Endodermal cell (in vitro differentiated cells): ENCODE data around the gene ZNF783. TPM values are rescaled to one million over a fixed set of nuclear protein-coding genes. Genes with fewer than 3 reads are reported as not detected.

Experiments used
- DNase-seq: peaks from one replicate; pipeline ENCODE4 v3.0.0-alpha.2; 2017
- H3K27ac ChIP-seq: 2 replicates; pipeline ENCODE4 v1.5.1; 2013; ENCODE audit warnings: mild to moderate bottlenecking, low read depth, low read length, moderate library complexity
- H3K27me3 ChIP-seq: 2 replicates; pipeline ENCODE4 v1.6.1; 2013; ENCODE audit warnings: mild to moderate bottlenecking, low read length, moderate library complexity; ENCODE audit not compliant: insufficient read depth, control insufficient read depth, poor library complexity, severe bottlenecking
- H3K36me3 ChIP-seq: 2 replicates; pipeline ENCODE4 v1.7.0; 2013; ENCODE audit warnings: mild to moderate bottlenecking, low read length, moderate library complexity; ENCODE audit not compliant: control insufficient read depth, insufficient read depth
- H3K4me1 ChIP-seq: one replicate; pipeline ENCODE4 v1.7.0; 2013; ENCODE audit warnings: low read length; ENCODE audit not compliant: control insufficient read depth, insufficient read depth
- H3K4me3 ChIP-seq: 2 replicates; pipeline ENCODE4 v1.5.1; 2013; ENCODE audit warnings: mild to moderate bottlenecking, low read length, moderate library complexity
- H3K9ac ChIP-seq: 2 replicates; pipeline ENCODE4 v1.6.1; 2013; ENCODE audit warnings: mild to moderate bottlenecking, low read length, moderate library complexity; ENCODE audit not compliant: poor library complexity, severe bottlenecking; ENCODE audit errors: extremely low read depth
- H3K9me3 ChIP-seq: 2 replicates; pipeline ENCODE4 v1.6.1; 2013; ENCODE audit warnings: mild to moderate bottlenecking, low read length, moderate library complexity; ENCODE audit not compliant: control insufficient read depth
- H3K27ac Mint-ChIP-seq: 2 replicates; pipeline ENCODE4 v1.8.0; 2020; ENCODE audit warnings: mixed read lengths
- H3K27me3 Mint-ChIP-seq: 2 replicates; pipeline ENCODE4 v1.8.0; 2021; ENCODE audit warnings: mild to moderate bottlenecking, mixed read lengths; ENCODE audit not compliant: insufficient read depth
- H3K36me3 Mint-ChIP-seq: 2 replicates; pipeline ENCODE4 v1.8.0; 2020; ENCODE audit warnings: low read depth, mixed read lengths
- H3K4me1 Mint-ChIP-seq: 2 replicates; pipeline ENCODE4 v1.8.0; 2020; ENCODE audit warnings: mixed read lengths
- H3K4me3 Mint-ChIP-seq: 2 replicates; pipeline ENCODE4 v1.8.0; 2020; ENCODE audit warnings: mild to moderate bottlenecking, moderate library complexity, mixed read lengths
- H3K9me3 Mint-ChIP-seq: 2 replicates; pipeline ENCODE4 v1.8.0; 2020; ENCODE audit warnings: mild to moderate bottlenecking, mixed read lengths
- WGBS, 2 experiments: methylation state at CpG; one replicate each; pipeline versions ENCODE4 v1.1.5 to v1.1.7; 2013; ENCODE audit warnings: missing lambda C conversion rate in 2 of 2, mixed read lengths in 1 of 2; ENCODE audit not compliant: insufficient coverage in 1 of 2, insufficient read length in 1 of 2; 5-methylcytosine and 5-hydroxymethylcytosine counted together
- total RNA-seq, 2 donors: library from RNA; stranded (reverse); fragmentation: NEBNext Ultra II Directional in 1 of 2; extraction: Animal tissue kit (Norgen Biotek cat#: 25700) in 1 of 2; gene quantifications; 2 replicates in 1 of 2; 3 replicates in 1 of 2; pipeline ENCODE4 v1.2.1, GENCODE V29; 2021
- TF ChIP-seq, protein P1 (sequence below): fragments of 200-600 bp; sonication (generic); conservative IDR thresholded peaks from 2 replicates; pipeline ENCODE4 v1.5.0; 2021; ENCODE audit warnings: antibody characterized with exemption, mild to moderate bottlenecking

Gene ZNF783
- total RNA-seq, 2 donors from 2014 or later = 12.1 to 13.2 TPM

GRCh38 chr7:149240637-149241036, 21.4 kb upstream of the ZNF783 start:
- Mint-ChIP-seq H3K4me1 (peaks cover 6% of the 10 kb centered on the region), H3K36me3 (peaks cover 15% of the 10 kb centered on the region), H3K27ac (no peak overlapping the region), H3K4me3 (peak overlapping the region; percentile 97), H3K27me3 (peaks cover 18% of the 10 kb centered on the region), H3K9me3 (peaks cover 12% of the 10 kb centered on the region)
- Histone ChIP-seq H3K27ac (no peak overlapping the region), H3K9me3 (peaks cover 10% of the 10 kb centered on the region), H3K36me3 (peaks cover 4% of the 10 kb centered on the region), H3K9ac (peak overlapping the region; percentile 92), H3K4me3 (peak overlapping the region; percentile 98), H3K27me3 (peaks cover 9% of the 10 kb centered on the region), H3K4me1 (no peaks in the 10 kb centered on the region)
- no peak for DNase-seq
- TF ChIP-seq, protein P1, sequence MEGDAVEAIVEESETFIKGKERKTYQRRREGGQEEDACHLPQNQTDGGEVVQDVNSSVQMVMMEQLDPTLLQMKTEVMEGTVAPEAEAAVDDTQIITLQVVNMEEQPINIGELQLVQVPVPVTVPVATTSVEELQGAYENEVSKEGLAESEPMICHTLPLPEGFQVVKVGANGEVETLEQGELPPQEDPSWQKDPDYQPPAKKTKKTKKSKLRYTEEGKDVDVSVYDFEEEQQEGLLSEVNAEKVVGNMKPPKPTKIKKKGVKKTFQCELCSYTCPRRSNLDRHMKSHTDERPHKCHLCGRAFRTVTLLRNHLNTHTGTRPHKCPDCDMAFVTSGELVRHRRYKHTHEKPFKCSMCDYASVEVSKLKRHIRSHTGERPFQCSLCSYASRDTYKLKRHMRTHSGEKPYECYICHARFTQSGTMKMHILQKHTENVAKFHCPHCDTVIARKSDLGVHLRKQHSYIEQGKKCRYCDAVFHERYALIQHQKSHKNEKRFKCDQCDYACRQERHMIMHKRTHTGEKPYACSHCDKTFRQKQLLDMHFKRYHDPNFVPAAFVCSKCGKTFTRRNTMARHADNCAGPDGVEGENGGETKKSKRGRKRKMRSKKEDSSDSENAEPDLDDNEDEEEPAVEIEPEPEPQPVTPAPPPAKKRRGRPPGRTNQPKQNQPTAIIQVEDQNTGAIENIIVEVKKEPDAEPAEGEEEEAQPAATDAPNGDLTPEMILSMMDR = no peak
- 86 to 91% methylated on average over 5 of the region's 5 CpGs for WGBS, 2 experiments

DNA sequence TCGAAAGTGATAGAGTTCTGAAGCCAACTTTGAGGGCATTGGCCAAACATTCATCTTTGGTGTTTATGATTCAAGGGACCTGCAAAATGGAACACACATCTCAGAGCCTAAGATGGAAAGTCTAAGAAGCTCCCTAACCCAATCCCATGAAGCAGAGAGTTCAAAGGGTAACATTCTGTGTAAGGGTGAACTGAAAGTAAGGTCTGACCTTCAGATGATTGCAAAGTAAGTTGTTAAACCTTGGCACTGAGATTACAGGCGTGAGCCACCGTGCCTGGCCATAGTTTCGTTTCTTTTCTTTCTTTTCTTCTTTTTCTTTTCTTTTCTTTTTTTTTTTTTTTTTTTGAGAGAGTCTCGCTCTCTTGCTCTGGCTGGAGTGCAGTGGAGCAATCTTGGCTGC, 20.3 kb upstream of the ZNF783 start:
- Histone ChIP-seq H3K27me3 (peaks cover 9% of the 10 kb centered on the region), H3K4me1 (no peaks in the 10 kb centered on the region), H3K27ac (no peak overlapping the region), H3K4me3 (no peak overlapping the region), H3K9ac (no peak overlapping the region), H3K9me3 (peaks cover 10% of the 10 kb centered on the region), H3K36me3 (peaks cover 4% of the 10 kb centered on the region)
- no peak overlapping the region for H3K4me3 Mint-ChIP-seq
- DNase-seq = no peak
- H3K4me1 Mint-ChIP-seq = peaks cover 6% of the 10 kb centered on the region
- 84% methylated on average over 2 to 5 of the region's 5 CpGs for WGBS, 2 experiments
- H3K27me3 Mint-ChIP-seq = peaks cover 15% of the 10 kb centered on the region
- H3K27ac Mint-ChIP-seq = no peak overlapping the region
- peaks cover 19% of the 10 kb centered on the region for H3K36me3 Mint-ChIP-seq
- H3K9me3 Mint-ChIP-seq = peaks cover 12% of the 10 kb centered on the region
- TF ChIP-seq, protein P1 = no peak

DNA sequence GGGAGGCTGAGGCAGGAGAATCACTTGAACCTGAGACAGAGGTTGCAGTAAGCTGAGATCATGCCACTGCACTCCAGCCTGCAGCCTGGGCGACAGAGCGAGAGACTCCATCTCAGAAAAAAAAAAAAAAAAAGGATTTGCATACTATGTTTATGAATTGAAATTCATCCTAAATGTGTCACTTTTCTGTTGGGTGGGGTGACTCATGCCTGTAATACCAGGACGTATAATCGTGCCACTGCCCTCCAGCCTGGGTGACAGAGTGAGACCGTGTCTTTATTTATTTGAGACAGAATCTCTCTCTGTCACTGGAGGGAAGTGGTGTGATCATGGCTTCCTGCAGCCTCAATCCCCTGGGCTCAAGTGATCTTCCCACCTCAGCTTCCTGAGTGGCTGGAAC, 16.8 kb upstream of the ZNF783 start:
- Mint-ChIP-seq H3K9me3 (peaks cover 12% of the 10 kb centered on the region), H3K4me1 (peaks cover 4% of the 10 kb centered on the region)

More for the DNA sequence above, 16.8 kb upstream of the ZNF783 start:
- Mint-ChIP-seq H3K4me3 (no peak overlapping the region), H3K27ac (no peak overlapping the region), H3K27me3 (no peaks in the 10 kb centered on the region), H3K36me3 (peaks cover 25% of the 10 kb centered on the region)
- Histone ChIP-seq H3K27ac (no peak overlapping the region), H3K9ac (no peak overlapping the region), H3K27me3 (no peaks in the 10 kb centered on the region), H3K4me1 (no peaks in the 10 kb centered on the region), H3K9me3 (peaks cover 10% of the 10 kb centered on the region), H3K4me3 (no peak overlapping the region), H3K36me3 (peaks cover 4% of the 10 kb centered on the region)
- whole genome bisulfite sequencing, 2 experiments = 82 to 93% methylated on average over 5 of the region's 5 CpGs
- DNase-seq = no peak
- TF ChIP-seq, protein P1 = no peak
